Gastroesophageal sphincter (tissue), 4 donors: ENCODE measurements around the gene IL36G. TPM values are rescaled to one million over a fixed set of nuclear protein-coding genes. Genes with fewer than 3 reads are reported as not detected.

Source experiments
- ATAC-seq: fragments of 150-250 bp; one replicate; pipeline ENCODE4 v1.9.1; 2016; ENCODE audit warnings: mild to moderate bottlenecking, moderate library complexity
- H3K27ac ChIP-seq, 4 donors: fragments of 200-600 bp; sonication (generic) in 3 of 4; 1 replicate in 3 of 4; 2 replicates in 1 of 4; pipeline ENCODE4 v1.5.1; 2016 to 2019
- H3K27me3 ChIP-seq: fragments of 200-600 bp; sonication (generic); one replicate; pipeline ENCODE4 v1.5.1; 2019
- H3K36me3 ChIP-seq, 2 donors: fragments of 200-600 bp; sonication (generic); one replicate each; pipeline ENCODE4 v1.5.1; 2019; ENCODE audit warnings: control low read depth in 1 of 2
- H3K4me1 ChIP-seq, 3 donors: fragments of 200-600 bp; sonication (generic); 1 replicate in 2 of 3; 2 replicates in 1 of 3; pipeline ENCODE4 v1.5.1; 2016 to 2019; ENCODE audit warnings: control low read depth in 2 of 3
- H3K4me3 ChIP-seq, 2 donors: fragments of 200-600 bp; sonication (generic); one replicate each; pipeline ENCODE4 v1.5.1; 2019; ENCODE audit warnings: mild to moderate bottlenecking in 1 of 2, moderate library complexity in 1 of 2
- H3K9me3 ChIP-seq, 3 donors: fragments of 200-600 bp; sonication (generic); one replicate each; pipeline ENCODE4 v1.5.1; 2017 to 2019; ENCODE audit warnings: control low read depth in 2 of 3
- EP300 ChIP-seq: sonication (generic); formaldehyde crosslinking; IDR thresholded peaks from one replicate; pipeline ENCODE4 v1.6.1; 2017; ENCODE audit warnings: antibody characterized with exemption, mild to moderate bottlenecking
- POLR2A ChIP-seq, 2 donors: fragments of 450-650 bp; IDR thresholded peaks; one replicate each; pipeline ENCODE4 v1.6.1; 2017; ENCODE audit warnings: antibody characterized with exemption in 2 of 2, mild to moderate bottlenecking in 2 of 2, moderate library complexity in 1 of 2
- POLR2AphosphoS5 ChIP-seq: sonication (generic); formaldehyde crosslinking; IDR thresholded peaks from one replicate; pipeline ENCODE4 v1.6.1; 2017; ENCODE audit warnings: antibody characterized with exemption
- WGBS, 2 donors: methylation state at CpG; one replicate each; pipeline ENCODE4 v1.1.5; 2018; ENCODE audit warnings: low coverage in 1 of 2; 5-methylcytosine and 5-hydroxymethylcytosine counted together
- total RNA-seq, 4 donors: library from RNA; depleted of rRNA; stranded (reverse); fragments of >200 nt; gene quantifications; one replicate each; pipeline ENCODE4 v1.1.0, GENCODE V29; 2016
- TF ChIP-seq, protein P1 (sequence below), 4 experiments: fragments of 200-600 bp in 2 of 4; fragments of 450-650 bp in 2 of 4; sonication (generic) in 1 of 4; IDR thresholded peaks; one replicate each; pipeline ENCODE4 v1.5.1; 2017 to 2019; ENCODE audit warnings: antibody characterized with exemption in 4 of 4, mild to moderate bottlenecking in 2 of 4, moderate library complexity in 2 of 4

The IL36G gene
- total RNA-seq, 4 donors from 2014 or later = 0.78 to 1.8 TPM; not detected in 2

GRCh38 chr2:112947374-112947773 lies 30.4 kb upstream of the IL36G start:
- H3K9me3 ChIP-seq = peaks cover 0 to 13% (median 0%) of the 10 kb centered on the region in 3 donors
- no peaks in the 10 kb centered on the region for H3K27me3 ChIP-seq
- no peak overlapping the region for H3K27ac ChIP-seq
- no peaks in the 10 kb centered on the region for H3K4me1 ChIP-seq
- no peak overlapping the region for H3K4me3 ChIP-seq
- 21 to 40% methylated on average over 1 to 2 of the region's 2 CpGs for WGBS, 2 donors
- no peak for ATAC-seq
- no peak for TF ChIP-seq EP300
- no peak for TF ChIP-seq POLR2A (IDR thresholded peaks at IDR 0.05)
- TF ChIP-seq, protein P1, sequence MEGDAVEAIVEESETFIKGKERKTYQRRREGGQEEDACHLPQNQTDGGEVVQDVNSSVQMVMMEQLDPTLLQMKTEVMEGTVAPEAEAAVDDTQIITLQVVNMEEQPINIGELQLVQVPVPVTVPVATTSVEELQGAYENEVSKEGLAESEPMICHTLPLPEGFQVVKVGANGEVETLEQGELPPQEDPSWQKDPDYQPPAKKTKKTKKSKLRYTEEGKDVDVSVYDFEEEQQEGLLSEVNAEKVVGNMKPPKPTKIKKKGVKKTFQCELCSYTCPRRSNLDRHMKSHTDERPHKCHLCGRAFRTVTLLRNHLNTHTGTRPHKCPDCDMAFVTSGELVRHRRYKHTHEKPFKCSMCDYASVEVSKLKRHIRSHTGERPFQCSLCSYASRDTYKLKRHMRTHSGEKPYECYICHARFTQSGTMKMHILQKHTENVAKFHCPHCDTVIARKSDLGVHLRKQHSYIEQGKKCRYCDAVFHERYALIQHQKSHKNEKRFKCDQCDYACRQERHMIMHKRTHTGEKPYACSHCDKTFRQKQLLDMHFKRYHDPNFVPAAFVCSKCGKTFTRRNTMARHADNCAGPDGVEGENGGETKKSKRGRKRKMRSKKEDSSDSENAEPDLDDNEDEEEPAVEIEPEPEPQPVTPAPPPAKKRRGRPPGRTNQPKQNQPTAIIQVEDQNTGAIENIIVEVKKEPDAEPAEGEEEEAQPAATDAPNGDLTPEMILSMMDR (IDR thresholded peaks at IDR 0.05) = no peak
- no peak for TF ChIP-seq POLR2AphosphoS5
- no peaks in the 10 kb centered on the region for H3K36me3 ChIP-seq

GRCh38 chr2:112949456-112949855 lies 28.4 kb upstream of the IL36G start:
- 56 to 72% methylated on average over 3 to 6 of the region's 8 CpGs for WGBS, 2 donors
- Histone ChIP-seq H3K27me3 (no peaks in the 10 kb centered on the region), H3K4me3 (no peak overlapping the region), H3K4me1 (no peaks in the 10 kb centered on the region), H3K9me3 (peaks cover 0 to 13% (median 0%) of the 10 kb centered on the region in 3 donors), H3K36me3 (no peaks in the 10 kb centered on the region), H3K27ac (no peak overlapping the region)
- TF ChIP-seq POLR2AphosphoS5 = no peak
- TF ChIP-seq POLR2A (IDR thresholded peaks at IDR 0.05) = no peak
- TF ChIP-seq EP300 = no peak
- TF ChIP-seq, protein P1 (IDR thresholded peaks at IDR 0.05) = no peak
- no peak for ATAC-seq

- TF ChIP-seq POLR2A (IDR thresholded peaks at IDR 0.05) = no peak
- TF ChIP-seq EP300 = no peak
- TF ChIP-seq, protein P1 (IDR thresholded peaks at IDR 0.05) = no peak
- no peak for TF ChIP-seq POLR2AphosphoS5
- Histone ChIP-seq H3K36me3 (no peaks in the 10 kb centered on the region), H3K9me3 (no peaks in the 10 kb centered on the region), H3K4me3 (no peak overlapping the region), H3K4me1 (no peaks in the 10 kb centered on the region), H3K27ac (no peak overlapping the region), H3K27me3 (peaks cover 8% of the 10 kb centered on the region)
- WGBS, 2 donors = 89 to 90% methylated on average over 6 of the region's 7 CpGs
- ATAC-seq = no peak
These were observed 23.4 kb upstream of the IL36G start for GRCh38 chr2:112954364-112954763.

- no peaks in the 10 kb centered on the region for H3K36me3 ChIP-seq
- TF ChIP-seq, protein P1 (IDR thresholded peaks at IDR 0.05) = no peak
- TF ChIP-seq POLR2A (IDR thresholded peaks at IDR 0.05) (no peak), POLR2AphosphoS5 (no peak), EP300 (no peak)
- 96 to 100% methylated on average over 2 to 3 of the region's 3 CpGs for WGBS, 2 donors
These were observed 20.3 kb upstream of the IL36G start for GRCh38 chr2:112957511-112957910.

DNA sequence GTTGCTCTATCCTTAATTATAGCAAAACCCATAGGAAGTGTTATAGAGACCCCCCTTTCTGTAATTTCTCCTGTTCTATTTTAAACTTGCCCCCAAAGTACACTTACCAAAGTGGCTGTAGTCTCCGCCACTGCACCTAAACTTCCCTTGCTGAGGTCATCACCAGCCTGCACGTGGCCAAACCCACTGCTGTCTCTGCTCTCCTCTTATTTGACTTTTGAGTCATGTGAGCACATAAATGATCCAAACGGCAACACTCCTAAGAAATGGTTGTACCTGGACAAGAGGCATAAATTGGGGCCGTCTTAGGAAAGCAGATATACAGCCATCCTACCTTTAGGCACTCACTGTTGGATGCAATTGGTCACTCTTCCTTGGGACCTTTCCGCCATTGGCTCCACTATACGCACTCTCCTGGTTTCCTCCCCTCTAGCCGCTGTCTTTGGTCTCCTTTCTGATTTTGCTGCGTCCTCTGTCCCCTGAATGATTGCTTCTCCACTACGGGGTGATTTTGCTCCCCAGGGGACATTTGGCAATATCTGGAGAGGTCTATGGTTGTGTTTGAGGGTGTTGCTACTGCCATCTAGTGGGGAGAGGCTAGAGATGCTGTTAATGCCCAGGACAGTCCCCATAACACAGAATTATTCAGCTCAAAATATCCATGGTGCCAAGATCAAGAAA lies 19.2 kb upstream of the IL36G start:
- no peak overlapping the region for H3K27ac ChIP-seq
- H3K36me3 ChIP-seq = no peaks in the 10 kb centered on the region
- WGBS, 2 donors = 10 to 41% methylated on average over 2 to 8 of the region's 9 CpGs
- peak; percentile 57 for ATAC-seq
- TF ChIP-seq, protein P1 (IDR thresholded peaks at IDR 0.05) = peak; percentile 33 to 73 (median 48)
- no peak for TF ChIP-seq EP300
- no peak for TF ChIP-seq POLR2AphosphoS5
- H3K27me3 ChIP-seq = peaks cover 8% of the 10 kb centered on the region
- H3K9me3 ChIP-seq = no peaks in the 10 kb centered on the region
- H3K4me3 ChIP-seq = no peak overlapping the region
- H3K4me1 ChIP-seq = no peaks in the 10 kb centered on the region

More at GRCh38 chr2:112957511-112957910, 20.3 kb upstream of the IL36G start:
- no peaks in the 10 kb centered on the region for H3K4me1 ChIP-seq
- no peaks in the 10 kb centered on the region for H3K9me3 ChIP-seq
- H3K27me3 ChIP-seq = peaks cover 8% of the 10 kb centered on the region
- H3K4me3 ChIP-seq = no peak overlapping the region
- no peak overlapping the region for H3K27ac ChIP-seq
- no peak for ATAC-seq
